HG03558 (cell line): ENCODE results near the gene C14orf180.

Source experiments
- ATAC-seq: cut with Tn5 transposase; IDR thresholded peaks from one replicate; pipeline ENCODE4 v1.9.1; 2021; ENCODE audit warnings: moderate number of reproducible peaks; ENCODE audit not compliant: unreplicated experiment; ENCODE audit errors: extremely low read depth

Gene C14orf180

DNA sequence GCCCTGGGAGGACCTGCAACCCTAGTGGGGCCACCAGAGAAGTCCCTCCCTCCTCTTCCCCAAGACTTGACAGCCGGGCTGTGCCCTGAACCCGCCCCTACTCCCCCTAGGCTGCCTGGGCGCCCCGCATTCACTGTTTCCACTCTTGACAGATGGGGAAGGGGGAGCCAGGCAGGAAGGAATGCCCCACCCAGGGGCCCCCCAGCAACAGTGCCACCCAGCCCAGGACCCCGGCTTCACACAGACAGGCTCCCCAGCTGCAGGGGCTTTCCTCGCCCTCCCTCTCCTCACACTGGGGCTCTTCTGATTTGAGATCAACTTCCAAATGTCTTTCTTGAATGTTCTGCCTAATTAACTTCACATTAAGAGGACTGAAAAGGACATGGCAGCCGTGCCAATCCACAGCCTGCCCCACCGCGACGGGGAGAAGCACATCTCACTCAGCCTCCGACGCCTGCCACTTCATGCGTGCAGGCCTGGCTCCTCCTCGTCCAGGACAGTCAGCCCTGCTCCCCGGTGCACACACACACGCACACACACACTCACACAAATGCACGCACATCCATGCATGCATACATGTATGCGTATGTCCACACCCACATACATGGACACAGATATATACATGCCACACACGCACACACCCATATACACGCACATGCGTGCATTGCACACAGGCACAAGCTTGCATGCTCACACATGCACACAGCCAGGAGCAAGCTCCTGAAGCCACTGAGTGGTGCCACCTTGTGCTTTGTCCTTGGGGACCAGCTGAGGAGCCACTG, 19.6 kb upstream of the C14orf180 start:
- ATAC-seq = no peak

DNA sequence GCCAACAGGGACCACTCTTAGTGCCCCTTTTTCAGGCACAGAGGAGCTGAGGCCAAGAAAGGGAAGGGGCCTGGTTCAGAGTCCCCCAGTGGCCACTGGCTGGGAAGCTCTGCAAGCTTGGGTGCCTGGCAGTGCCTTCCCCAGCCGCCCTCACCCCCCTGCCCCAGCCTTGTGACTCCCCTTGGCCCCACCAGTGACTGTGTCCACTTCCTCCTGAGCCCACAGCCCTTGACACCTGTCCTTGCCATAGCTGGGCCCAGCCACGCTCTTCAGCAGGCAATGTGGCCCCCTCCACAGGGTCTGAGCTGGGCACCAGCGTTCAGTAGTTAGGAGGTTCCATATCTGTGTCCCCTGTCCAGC, 19.0 kb upstream of the C14orf180 start:
- ATAC-seq = no peak

DNA sequence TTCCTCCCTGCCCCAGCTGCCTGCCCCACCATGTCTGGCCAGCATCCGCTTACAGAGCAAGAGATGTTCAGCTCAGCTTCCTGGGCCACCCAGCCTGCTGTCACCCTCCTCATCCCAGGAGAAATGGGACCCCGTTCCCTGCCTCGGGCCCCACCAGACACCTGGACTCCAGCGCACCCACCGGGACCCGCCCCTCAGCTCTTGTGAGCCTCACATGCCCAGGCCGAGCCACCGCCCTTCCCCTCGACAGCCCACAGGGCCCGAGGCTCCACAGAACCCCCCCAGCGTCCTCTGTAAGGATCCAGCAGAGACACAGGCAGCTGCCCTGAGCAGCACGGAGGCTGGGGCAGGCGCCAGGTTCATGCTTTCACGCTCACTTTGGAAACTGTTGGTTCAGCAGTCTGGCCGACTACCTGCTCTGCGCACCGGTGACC, 18.4 kb upstream of the C14orf180 start:
- ATAC-seq = no peak

DNA sequence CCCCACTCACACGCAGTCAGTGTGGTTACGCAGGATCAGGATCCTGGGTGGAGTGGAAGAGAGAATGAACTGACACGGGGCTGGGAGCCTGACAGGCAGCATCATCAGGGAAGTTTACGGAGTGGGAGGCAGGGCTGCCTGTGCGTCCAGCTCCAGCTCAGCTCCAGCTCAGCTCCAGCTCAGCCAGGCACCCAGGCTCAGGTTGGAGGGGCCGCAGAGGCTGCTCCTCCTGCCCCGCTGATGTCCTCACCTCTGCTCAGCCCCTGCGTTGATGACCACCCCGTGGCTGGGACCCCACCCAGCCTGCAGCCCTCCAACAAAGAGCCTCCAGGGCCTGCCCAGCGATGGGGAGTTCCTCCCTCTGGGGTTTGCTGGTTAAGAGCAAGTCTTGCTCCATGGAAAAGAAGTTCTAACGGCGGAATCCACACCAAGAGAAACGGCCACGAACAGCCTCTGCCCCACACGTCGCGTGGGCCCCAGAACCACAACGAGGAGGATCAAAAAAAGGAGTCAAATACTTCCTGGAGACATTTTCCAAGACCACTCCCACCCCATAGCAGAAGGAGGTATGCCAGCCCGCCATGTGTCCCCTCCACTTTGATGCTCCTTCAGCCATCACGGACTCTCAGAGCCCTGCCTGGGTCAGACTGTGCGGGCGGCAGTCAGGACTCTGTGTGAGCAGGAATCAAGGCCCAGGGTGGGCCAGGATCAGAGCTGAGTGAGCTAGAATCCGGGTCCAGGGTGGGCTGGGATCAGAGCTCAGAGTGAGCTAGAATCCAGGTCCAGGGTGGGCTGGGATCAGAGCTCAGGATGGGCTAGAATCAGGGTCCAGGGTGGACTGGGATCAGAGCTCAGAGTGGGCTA, 17.7 kb upstream of the C14orf180 start:
- ATAC-seq = no peak

DNA sequence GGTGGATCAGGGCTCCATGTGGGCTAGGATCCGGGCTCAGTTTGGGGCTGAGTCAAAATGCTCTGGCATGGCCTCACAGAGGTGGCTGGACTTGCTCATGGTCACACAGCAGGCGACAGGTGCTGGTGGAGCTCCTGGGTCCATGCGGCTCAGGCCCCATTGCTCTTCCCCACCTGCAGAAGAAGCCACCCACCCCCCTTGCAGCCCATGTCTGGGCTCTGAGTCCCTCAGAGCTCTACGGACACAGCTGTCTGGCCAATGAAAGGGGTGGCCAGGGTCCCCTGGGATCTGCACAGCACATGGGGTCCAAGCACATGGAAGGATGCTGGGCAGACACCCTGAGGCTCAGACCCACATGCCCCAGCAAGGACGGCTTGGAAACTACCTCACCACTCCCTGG, 17.0 kb upstream of the C14orf180 start:
- no peak for ATAC-seq

DNA sequence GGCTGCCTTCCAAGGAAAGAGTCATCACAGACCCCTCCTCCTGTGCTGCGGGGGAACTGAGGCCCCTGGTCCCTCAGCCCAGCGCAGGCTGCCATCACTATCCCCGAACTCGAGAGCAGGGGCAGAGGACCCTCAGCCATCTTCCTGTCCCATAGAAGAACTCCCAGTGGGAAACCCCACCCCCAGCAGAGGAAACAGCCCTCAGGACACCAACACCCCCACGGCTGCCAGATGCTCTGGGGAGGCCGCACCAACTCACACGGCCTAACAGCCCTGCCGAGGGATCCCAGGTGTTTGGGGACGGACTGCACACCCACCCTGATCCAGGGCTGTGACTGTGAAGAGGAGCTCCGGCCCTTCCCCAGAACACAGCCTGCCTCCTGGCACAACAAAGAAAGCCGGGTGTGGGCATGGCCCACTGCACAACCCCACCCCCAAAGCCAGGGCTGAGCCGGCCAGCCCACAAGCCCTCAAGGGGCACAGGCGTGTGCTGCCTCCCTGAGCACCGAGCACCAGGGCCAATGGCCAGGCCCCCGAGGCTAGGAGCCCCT, 16.3 kb upstream of the C14orf180 start:
- no peak for ATAC-seq

DNA sequence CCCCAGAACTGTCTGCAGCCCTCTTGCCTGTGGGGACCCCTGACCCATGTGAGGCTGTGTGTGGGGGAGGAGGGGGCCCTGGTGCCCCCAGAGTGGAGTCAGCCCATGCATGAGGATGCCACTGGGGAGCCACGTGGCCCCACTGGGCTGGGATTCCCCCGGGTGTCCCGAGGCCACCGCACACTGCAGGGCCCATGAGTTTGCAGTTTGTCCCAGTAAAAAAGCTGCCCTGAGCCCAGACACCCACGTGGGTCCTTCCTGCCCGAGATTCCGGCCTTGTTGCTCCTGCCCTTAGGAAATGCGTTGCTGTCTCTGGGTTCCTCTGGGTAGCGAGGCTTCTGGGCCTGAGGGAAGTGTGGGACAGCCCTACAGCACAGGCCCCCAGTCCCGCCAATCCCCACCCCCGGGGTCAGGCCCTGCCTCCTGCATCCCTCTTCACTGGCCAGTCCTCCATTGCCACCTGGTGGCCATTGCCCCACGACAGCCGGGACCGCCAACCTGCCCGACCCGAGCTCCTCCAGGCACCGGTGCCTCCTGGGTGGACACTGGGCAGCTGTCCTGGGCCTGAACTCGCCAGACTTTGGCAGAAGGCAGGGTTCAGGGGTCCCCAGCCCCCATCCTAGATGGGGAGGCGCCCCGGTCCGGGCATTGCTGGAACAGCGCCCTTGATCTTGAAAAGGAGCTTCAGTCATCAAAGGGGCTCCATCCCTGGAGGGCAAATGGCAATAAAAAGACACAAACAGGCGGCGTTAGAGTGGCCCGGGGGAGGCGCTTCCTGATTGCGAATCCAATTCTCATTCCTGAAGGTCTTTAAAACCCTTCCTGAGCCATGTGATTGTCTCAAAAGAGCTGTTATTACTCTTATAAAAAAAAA, 15.6 kb upstream of the C14orf180 start:
- no peak for ATAC-seq

DNA sequence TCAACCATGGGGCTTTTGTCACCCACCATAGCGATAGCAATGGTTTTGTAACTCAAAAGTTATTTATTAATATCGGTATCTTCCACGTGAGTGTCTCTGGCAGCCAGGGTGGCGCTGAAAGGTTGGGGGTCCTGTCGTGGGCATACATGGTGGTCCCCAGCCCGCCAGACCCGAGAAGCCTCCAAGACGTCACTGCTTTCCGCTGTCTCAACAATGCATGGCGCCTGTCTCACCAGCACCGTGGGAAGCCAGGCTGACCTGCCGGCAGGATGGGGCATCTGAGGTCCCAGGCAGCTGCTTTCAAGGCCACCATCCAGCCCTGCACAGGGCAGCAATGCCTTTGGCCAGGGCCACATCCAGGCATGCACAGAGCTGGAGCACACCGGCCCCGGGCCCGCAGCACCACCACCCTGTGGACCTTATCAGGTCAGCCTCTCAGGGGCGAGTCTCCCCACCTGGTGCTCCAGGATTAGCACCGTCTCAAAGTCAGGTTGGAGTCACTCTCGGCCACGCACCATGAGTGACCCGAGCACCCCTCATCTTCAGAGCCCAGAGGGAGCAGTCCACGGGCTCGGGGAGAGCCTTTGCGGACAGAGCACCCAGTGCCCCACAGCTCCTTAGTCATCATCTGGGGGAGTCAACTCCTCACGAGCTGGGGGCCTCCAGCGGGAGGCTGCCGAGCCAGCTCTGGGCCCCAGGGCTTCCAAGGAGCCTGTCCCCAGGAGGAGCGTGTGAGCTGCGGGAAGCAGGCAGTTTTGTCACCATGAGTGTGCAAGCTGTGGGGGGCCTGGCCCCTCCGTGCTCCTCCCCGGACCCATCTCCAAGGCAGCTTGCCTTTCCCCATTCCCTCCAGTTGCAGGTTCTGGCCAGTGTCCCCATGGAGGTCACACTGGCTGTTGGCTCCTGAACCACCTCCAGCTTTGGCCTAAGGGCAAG, 14.6 kb upstream of the C14orf180 start:
- no peak for ATAC-seq

DNA sequence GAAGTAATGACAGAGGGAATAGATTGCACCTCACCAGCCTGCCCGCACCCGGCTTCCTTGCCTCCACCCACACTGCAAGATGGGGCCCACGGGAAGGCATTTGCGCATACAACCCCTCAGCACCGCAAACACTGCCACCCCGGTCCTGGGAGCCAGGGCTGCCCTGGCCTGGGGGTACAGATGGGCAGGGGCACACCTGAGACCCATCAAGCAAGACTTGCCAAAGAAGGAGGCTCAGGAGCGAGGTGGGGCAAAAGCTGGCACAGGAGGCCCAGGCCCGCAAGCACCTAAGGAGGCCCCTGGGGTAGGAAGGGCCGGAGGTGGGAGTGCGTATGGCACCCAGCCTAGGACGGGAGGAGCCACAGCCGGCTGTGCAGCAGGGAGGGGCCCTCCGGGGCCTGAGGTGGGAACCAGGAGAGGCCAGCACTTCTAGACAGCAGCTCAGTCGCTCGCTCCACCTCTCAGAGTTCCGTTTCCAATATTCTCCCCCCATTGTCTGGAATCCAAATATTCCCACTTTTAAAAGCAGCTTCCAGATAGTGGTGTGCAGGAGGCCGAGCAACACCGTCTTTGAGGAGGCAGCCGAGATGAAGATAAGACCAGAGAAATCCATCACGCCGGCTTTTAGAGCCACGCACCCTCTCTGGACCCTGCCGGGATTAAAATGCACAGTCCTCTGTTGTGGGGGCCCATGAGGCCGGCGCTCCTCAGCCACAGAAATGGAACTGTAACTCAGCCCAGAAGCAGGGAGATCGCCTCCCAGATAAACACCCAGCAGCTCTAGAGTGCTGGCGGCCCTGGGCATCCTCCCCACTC, 12.2 kb upstream of the C14orf180 start:
- ATAC-seq = no peak

DNA sequence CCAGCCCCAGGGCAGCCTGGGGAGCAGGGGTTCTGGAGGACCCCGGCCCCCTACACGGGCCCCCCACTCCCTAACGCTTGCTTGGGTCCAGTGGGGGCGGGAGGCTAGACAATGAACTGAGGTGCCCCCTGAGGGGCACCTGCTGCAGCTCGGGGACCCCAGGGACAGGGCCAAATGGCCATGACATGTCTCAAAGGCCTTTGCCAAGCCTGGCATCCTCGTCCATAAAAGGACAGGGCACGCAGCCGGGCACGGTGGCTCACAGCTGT, 11.7 kb upstream of the C14orf180 start:
- ATAC-seq = no peak

DNA sequence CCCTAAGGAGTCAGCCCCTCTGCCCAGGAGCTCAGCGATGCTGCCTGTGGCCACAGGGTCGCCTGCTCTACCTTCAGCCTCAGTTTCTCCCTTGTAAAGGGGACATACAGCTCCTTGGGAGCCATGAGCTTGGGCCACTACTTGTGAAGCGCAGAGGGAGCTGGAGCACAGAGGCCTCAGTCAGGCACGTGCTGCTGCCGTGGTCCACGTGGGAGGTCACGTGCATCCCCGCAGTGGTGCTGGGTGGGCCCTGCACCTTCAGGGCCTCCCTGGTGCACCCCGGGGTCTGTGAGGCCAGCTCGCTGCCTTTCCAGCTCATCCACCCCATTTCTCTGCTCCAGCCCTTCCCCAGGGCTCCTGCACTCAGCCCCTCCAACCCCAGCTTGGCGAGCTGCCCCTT, 10.9 kb upstream of the C14orf180 start:
- ATAC-seq = no peak

DNA sequence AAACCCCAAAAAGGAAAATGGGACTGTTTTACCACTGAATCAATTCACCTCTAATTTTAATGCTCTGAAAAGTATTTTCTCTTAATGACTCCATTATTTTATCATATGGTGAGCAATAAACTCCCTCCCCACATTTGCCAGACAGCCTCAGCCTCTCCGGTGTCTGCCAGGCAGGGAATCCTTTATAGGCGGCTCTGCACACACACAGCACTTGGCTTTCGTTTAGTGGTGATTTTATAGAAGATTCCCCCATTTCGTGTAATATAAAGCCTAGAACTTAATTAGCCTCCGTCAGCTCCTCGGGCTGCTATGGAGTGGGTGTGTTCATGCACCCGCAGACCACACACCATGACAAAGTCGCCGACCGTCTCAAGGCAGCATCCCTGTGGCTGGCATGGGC, 10.1 kb upstream of the C14orf180 start:
- no peak for ATAC-seq

DNA sequence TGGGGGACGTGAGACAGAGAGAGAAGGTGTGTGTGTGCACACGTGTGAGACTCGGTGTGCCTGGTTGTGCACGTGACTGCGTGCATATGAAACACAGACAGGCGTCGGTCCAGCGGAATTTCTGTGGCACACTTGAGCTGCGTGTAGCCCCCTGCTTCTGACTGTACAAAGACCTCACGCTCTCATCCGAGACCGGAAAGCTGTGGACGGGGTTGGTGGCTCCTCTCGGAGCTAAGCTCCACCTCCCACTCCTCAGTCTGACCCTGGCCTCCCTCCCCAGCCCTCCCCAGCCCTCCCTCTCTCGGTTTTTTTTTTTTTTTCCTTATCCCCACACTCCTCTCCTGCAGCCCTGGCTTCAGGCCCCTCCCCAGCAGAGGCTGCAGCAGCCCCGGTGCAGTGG, 8.3 kb upstream of the C14orf180 start:
- ATAC-seq = no peak

DNA sequence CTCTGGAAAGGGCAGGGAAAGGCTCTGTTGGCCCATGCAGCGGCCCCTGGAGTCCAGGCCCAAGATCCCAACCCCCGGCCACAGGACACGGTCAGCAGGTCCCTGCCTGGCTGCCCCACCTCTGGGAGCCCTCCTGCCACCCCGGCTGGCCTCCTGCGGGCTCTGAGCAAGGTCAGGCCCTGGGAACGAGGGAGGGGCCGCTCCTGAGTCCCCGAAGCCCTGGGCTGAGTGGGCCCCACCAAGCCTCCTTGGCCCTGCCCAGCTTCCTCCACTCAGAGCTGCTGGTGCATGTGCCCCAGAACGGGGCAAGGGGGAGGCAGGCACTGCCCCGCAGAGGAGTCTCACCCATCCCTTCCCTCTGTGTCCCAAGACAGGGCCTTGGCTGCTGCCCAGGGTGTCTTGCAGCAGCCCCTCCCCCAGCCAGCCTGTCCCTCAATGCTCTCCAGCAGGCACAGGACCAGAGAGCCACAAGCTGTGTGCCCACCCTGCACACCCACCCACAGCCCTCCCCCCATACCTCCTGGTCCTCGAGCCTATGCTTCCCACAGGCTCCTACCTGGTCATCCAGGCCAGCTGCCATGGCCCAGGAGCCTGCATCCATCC, 7.4 kb upstream of the C14orf180 start:
- ATAC-seq = no peak

DNA sequence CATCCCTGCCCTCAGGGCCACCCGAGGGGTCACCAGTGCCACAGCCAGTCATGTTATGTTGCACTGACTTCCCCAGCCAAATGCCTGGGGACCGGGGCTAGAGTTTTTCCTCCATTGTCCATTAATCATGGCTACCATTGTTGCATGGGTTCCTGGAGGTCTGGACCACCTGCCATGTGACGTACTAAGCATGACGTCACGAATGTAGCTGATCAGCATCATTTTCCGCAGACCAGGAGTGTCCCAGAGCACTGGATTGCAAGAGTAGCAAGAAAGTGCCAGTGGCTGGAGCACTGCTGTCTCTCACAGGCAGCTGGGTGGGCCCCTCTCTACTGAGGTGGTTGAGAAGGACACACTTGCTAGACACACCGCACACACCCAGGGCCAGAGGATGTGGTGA, 6.9 kb upstream of the C14orf180 start:
- ATAC-seq = no peak

DNA sequence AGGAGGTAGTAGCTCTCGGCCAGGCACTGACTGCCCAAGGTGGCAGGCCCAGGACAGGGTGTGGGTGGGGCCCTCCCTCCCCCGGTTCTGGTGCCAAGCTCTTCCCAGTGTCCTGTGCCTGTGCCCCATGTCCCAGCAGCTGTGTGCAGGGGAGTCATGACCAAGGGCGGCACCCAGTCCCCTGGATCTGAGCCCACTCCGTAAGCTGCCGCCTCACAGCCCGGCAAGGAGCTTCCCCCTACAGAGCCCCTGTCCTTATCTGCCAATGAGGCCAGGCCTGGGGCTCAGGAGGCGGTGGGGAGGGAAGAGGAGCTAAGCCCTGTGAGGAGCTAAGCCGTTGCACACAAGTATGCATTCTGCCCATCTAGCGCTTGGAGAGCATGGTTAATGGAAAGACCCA, 5.6 kb upstream of the C14orf180 start:
- ATAC-seq = no peak

DNA sequence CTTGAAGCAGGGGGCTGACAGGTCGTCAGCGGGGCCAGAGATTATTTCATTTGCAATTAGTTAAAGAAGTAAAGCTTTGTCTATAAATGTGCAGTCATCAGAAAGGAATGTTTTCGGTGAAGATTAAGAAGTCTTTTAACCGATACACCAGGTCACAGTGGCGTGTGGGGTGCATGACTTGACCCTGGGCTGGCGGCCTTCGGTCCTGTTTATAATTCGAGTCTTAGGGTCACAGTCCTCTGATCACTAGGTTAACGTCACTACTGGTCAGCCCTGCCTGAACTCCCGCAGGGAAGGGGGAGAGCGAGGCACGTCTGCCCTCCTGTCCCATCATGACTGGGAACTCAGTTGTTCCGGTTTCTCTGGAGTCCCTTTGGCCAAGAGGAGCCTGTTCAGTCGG, 5.0 kb upstream of the C14orf180 start:
- no peak for ATAC-seq

DNA sequence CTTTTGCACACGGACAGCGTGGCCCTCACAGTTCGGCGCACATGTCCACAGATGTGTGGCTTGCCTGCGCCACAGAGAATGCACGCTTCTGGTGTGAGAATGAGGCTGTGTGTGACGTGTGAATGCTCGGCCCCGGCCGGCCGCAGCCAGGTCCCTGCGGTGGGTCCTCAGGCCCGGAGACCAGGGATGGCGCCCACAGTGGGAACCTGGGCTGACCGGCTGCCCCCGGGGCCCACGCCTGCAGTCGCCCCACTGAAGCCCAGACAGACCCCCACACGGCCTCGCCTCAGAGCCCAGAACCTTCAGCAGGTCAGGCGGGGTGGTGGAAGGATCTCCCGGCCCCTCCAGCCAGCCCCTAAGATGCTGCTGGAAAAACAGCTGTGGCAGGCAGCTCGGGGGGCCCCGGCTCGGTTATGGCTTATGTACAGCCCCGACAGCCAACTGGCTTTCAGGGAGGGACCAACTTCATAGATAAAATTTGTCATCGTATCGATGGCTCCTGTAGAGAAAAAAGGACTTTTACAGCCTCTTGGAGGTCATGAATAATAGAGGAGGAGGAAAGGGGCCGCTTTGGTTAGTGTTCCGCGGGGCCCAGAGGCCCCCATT, 4.5 kb upstream of the C14orf180 start:
- no peak for ATAC-seq
